Natural killer cell (primary cell): ENCODE data around the gene NKIRAS2. TPM values are rescaled to one million over a fixed set of nuclear protein-coding genes. Genes with fewer than 3 reads are reported as not detected.

ENCODE experiments used
- ATAC-seq, 3 donors: fragments of 150-1000 bp in 2 of 3; fragments of 200-7000 bp in 1 of 3; cut with Tn5 transposase; 1 replicate in 1 of 3; 2 replicates in 2 of 3; pipeline ENCODE4 v1.10.0; 2021; ENCODE audit warnings: mild to moderate bottlenecking in 2 of 3, moderate library complexity in 2 of 3
- DNase-seq, 2 donors: peaks; one replicate each; pipeline versions ENCODE4 v3.0.0 to v3.0.0-alpha.2; 2013 to 2021; ENCODE audit warnings: mixed read lengths in 1 of 2
- H3K27ac ChIP-seq: one replicate; pipeline ENCODE4 v1.5.1; 2013; ENCODE audit warnings: mild to moderate bottlenecking, low read length
- H3K27me3 ChIP-seq: one replicate; pipeline ENCODE4 v1.6.1; 2013; ENCODE audit warnings: low read length; ENCODE audit not compliant: control insufficient read depth, insufficient read depth
- H3K36me3 ChIP-seq: one replicate; pipeline ENCODE4 v1.6.1; 2013; ENCODE audit warnings: low read length; ENCODE audit not compliant: control insufficient read depth, insufficient read depth
- H3K4me1 ChIP-seq: one replicate; pipeline ENCODE4 v1.6.1; 2013; ENCODE audit warnings: low read length; ENCODE audit not compliant: control insufficient read depth, insufficient read depth
- H3K4me3 ChIP-seq: one replicate; pipeline ENCODE4 v1.5.1; 2013; ENCODE audit warnings: low read length
- H3K9me3 ChIP-seq: one replicate; pipeline ENCODE4 v1.6.1; 2013; ENCODE audit warnings: low read length; ENCODE audit not compliant: control insufficient read depth, insufficient read depth
- H3K27ac Mint-ChIP-seq, 2 donors: one replicate each; pipeline ENCODE4 v1.8.0; 2022; ENCODE audit warnings: mild to moderate bottlenecking in 2 of 2, mixed read lengths in 2 of 2, moderate library complexity in 1 of 2
- H3K27me3 Mint-ChIP-seq, 2 donors: one replicate each; pipeline ENCODE4 v1.8.0; 2022; ENCODE audit warnings: low read depth in 2 of 2, mixed read lengths in 2 of 2
- H3K36me3 Mint-ChIP-seq: one replicate; pipeline ENCODE4 v1.8.0; 2022; ENCODE audit warnings: mixed read lengths
- H3K4me1 Mint-ChIP-seq, 2 donors: one replicate each; pipeline ENCODE4 v1.8.0; 2022; ENCODE audit warnings: mixed read lengths in 2 of 2
- H3K4me3 Mint-ChIP-seq: one replicate; pipeline ENCODE4 v1.8.0; 2022; ENCODE audit warnings: mild to moderate bottlenecking, moderate library complexity, mixed read lengths
- H3K9me3 Mint-ChIP-seq, 2 donors: one replicate each; pipeline ENCODE4 v1.8.0; 2022; ENCODE audit warnings: mixed read lengths in 2 of 2
- WGBS: methylation state at CpG from one replicate; pipeline ENCODE4 v1.1.7; 2013; ENCODE audit warnings: missing lambda C conversion rate; ENCODE audit not compliant: insufficient coverage; 5-methylcytosine and 5-hydroxymethylcytosine counted together
- intact Hi-C: fragments of 100-400 bp; cut with micrococcal nuclease; formaldehyde crosslinking; loops from one replicate; pipeline ENCODE4 v1.14.2; 2022
- total RNA-seq, 4 donors: library from RNA; stranded (reverse); fragments of 120-200 nt in 1 of 4; gene quantifications; one replicate each; pipeline versions ENCODE4 v1.2.3 to v1.2.4, GENCODE V29; 2013 to 2022
- TF ChIP-seq, protein P1 (sequence below): fragments of 200-600 bp; IDR thresholded peaks from one replicate; pipeline ENCODE4 v1.8.0; 2022; ENCODE audit warnings: antibody characterized with exemption

NKIRAS2 gene
- total RNA-seq, 3 donors from 2014 or later (not counting 1 experiment from before 2014, with no cell fraction given) = 17.5 to 20.9 (median 19.3) TPM

DNA sequence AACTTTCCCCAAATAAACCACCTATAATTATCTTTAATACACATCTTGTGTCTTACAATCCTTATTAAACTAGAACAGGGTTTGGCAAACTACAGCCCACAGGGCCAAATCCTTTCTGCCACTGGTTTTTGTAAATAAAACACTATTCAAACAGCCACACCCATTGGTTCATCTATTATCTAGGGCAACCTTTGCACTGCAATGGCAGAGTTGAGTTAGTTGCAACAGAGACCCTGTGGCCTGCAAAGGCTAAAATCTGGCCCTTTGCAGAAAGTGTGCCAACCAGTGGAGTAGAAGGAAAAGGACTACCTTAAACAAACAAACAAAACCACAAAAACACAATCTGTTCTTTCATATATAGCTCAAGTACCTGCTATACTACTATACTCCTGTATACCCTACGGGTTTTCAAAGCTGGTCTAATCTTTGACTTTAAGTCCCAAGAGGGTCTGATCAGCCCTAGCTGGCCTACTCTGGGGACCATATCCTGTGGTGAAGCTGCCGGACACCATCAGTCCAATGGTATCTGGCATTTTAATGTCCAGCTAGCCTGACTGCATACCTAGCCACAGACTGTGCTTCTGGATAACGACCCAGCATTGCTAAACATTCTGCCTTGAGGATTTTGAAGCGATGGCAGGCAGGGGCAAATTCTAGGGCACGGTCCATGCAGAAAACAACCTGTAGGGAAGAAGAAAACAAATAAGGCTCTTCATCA, 30.0 kb upstream of the NKIRAS2 start:
- intact Hi-C loops = no loop called here
- Histone ChIP-seq H3K27ac (no peak overlapping the region), H3K4me3 (no peak overlapping the region), H3K9me3 (no peaks in the 10 kb centered on the region), H3K36me3 (peaks cover 81% of the 10 kb centered on the region), H3K4me1 (no peaks in the 10 kb centered on the region), H3K27me3 (no peaks in the 10 kb centered on the region)
- Mint-ChIP-seq H3K27ac (no peak overlapping the region), H3K4me3 (no peak overlapping the region), H3K9me3 (no peaks in the 10 kb centered on the region), H3K27me3 (no peaks in the 10 kb centered on the region), H3K4me1 (peaks cover 0 to 3% of the 10 kb centered on the region in 2 donors), H3K36me3 (peaks cover 33% of the 10 kb centered on the region)
- DNase-seq = no peak
- no peak for ATAC-seq
- TF ChIP-seq, protein P1, sequence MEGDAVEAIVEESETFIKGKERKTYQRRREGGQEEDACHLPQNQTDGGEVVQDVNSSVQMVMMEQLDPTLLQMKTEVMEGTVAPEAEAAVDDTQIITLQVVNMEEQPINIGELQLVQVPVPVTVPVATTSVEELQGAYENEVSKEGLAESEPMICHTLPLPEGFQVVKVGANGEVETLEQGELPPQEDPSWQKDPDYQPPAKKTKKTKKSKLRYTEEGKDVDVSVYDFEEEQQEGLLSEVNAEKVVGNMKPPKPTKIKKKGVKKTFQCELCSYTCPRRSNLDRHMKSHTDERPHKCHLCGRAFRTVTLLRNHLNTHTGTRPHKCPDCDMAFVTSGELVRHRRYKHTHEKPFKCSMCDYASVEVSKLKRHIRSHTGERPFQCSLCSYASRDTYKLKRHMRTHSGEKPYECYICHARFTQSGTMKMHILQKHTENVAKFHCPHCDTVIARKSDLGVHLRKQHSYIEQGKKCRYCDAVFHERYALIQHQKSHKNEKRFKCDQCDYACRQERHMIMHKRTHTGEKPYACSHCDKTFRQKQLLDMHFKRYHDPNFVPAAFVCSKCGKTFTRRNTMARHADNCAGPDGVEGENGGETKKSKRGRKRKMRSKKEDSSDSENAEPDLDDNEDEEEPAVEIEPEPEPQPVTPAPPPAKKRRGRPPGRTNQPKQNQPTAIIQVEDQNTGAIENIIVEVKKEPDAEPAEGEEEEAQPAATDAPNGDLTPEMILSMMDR = no peak
- WGBS = 90% methylated on average over 5 of the region's 5 CpGs

DNA sequence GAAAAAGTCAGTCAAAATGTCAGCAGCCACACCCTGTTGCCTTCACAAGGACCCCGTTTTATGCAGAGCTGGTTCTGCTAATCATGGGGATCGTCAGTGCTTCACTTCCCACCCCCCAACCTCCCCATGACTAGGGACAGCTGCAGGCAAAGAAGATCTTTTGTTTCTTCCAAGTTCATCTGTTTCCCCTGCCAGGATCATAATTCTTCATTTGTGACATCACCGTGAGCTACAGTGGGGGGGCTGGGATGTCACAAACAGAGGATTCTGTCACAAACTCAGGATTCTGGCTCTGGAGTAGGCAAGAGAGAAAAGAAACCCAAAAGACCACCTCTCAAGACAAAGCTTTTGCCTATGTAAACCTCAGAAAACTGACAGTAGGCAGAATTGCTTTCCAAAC, 27.3 kb upstream of the NKIRAS2 start:
- ATAC-seq (no peak), DNase-seq (no peak)
- H3K36me3 ChIP-seq = peaks cover 86% of the 10 kb centered on the region
- intact Hi-C loops = no loop called here
- Mint-ChIP-seq H3K27me3 (no peaks in the 10 kb centered on the region), H3K27ac (no peak overlapping the region), H3K4me1 (no peaks in the 10 kb centered on the region), H3K36me3 (peaks cover 33% of the 10 kb centered on the region), H3K9me3 (no peaks in the 10 kb centered on the region), H3K4me3 (no peak overlapping the region)
- WGBS = 89% methylated on average over 3 of the region's 3 CpGs
- H3K4me3 ChIP-seq = no peak overlapping the region
- H3K4me1 ChIP-seq = no peaks in the 10 kb centered on the region
- TF ChIP-seq, protein P1 = no peak
- no peaks in the 10 kb centered on the region for H3K9me3 ChIP-seq
- no peak overlapping the region for H3K27ac ChIP-seq
- no peaks in the 10 kb centered on the region for H3K27me3 ChIP-seq

DNA sequence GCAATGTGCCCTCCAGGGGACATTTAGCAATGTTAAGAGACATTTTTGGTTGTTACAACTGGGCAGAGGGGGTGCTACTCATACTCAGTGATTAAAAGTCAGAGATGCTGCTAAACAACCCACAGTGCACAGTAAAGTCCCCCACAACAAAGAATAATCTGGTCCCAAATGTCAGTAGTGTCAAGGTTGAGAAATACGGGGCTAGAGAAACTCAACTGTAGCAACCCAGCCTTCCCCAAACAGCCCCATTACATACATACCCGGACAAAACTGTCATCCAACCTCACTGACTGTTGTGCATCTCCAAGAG, 23.1 kb upstream of the NKIRAS2 start:
- H3K4me1 ChIP-seq = no peaks in the 10 kb centered on the region
- H3K9me3 ChIP-seq = no peaks in the 10 kb centered on the region
- H3K4me3 ChIP-seq = no peak overlapping the region
- Mint-ChIP-seq H3K4me3 (no peak overlapping the region), H3K9me3 (no peaks in the 10 kb centered on the region), H3K27ac (no peak overlapping the region), H3K4me1 (peaks cover 1 to 5% of the 10 kb centered on the region in 2 donors), H3K36me3 (peaks cover 14% of the 10 kb centered on the region), H3K27me3 (no peaks in the 10 kb centered on the region)
- intact Hi-C loops = no loop called here
- peaks cover 77% of the 10 kb centered on the region for H3K36me3 ChIP-seq
- H3K27ac ChIP-seq = no peak overlapping the region
- ATAC-seq (no peak), DNase-seq (no peak)
- TF ChIP-seq, protein P1 = no peak
- 95% methylated on average over 2 of the region's 2 CpGs for WGBS
- no peaks in the 10 kb centered on the region for H3K27me3 ChIP-seq

DNA sequence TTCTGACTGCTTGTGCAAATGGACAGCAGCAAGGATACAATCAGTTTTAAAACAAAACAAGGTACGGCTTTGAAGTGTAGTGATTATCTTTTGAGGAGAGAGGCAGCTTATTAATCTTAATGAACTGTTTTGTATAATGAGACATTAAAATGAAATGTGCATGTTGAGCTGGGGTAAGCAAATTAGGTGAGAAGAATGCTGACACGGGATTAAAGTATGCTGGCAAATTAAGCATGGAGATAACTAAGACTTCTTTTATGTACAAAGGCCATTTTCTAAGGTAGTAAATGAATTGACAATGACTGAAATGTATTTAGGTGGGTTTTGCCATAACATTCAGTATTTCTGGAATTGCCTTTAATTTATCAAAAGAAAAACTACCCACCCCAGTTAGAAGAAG, 21.4 kb upstream of the NKIRAS2 start:
- no peak overlapping the region for H3K27ac ChIP-seq
- peaks cover 76% of the 10 kb centered on the region for H3K36me3 ChIP-seq
- DNase-seq (no peak), ATAC-seq (no peak)
- Mint-ChIP-seq H3K27ac (no peak overlapping the region), H3K4me1 (peaks cover 17 to 18% of the 10 kb centered on the region in 2 donors), H3K9me3 (no peaks in the 10 kb centered on the region), H3K36me3 (peaks cover 14% of the 10 kb centered on the region), H3K27me3 (no peaks in the 10 kb centered on the region), H3K4me3 (no peak overlapping the region)
- TF ChIP-seq, protein P1 = no peak
- no peaks in the 10 kb centered on the region for H3K9me3 ChIP-seq
- WGBS = 46% methylated on average over 2 of the region's 2 CpGs
- H3K4me1 ChIP-seq = no peaks in the 10 kb centered on the region
- no peaks in the 10 kb centered on the region for H3K27me3 ChIP-seq
- H3K4me3 ChIP-seq = no peak overlapping the region
- intact Hi-C loops = no loop called here
